Caco-2 (cell line): Measurements from ENCODE around the gene CEBPZ. TPM values are rescaled to one million over a fixed set of nuclear protein-coding genes. Genes with fewer than 3 reads are reported as not detected.

Source experiments
- BruUV-seq: library from RNA; stranded (reverse); fragments of 400-500 nt; replicated peaks from 2 replicates; lab custom pipeline; 2021; lab: Mats Ljungman, UMichigan
- CTCF ChIA-PET: fragments of 300-600 bp; sonication (Branson Sonifier 250); formaldehyde crosslinking; loops from one replicate; lab custom pipeline; 2022; ENCODE audit warnings: antibody characterized with exemption; lab: Charles Lee
- POLR2A ChIA-PET: fragments of 300-600 bp; sonication (Branson Sonifier 250); formaldehyde crosslinking; loops from one replicate; lab custom pipeline; 2022; ENCODE audit warnings: antibody characterized with exemption; lab: Charles Lee
- DNase-seq, 2 experiments: peaks; one replicate each; pipeline versions ENCODE4 v3.0.0 to v3.0.0-alpha.2; 2020 to 2022
- H3K27me3 ChIP-seq: replicated peaks from 2 replicates; pipeline ENCODE4 v1.6.0; 2011; ENCODE audit warnings: low read length; ENCODE audit not compliant: control insufficient read depth, insufficient read depth
- H3K36me3 ChIP-seq: 2 replicates; pipeline ENCODE4 v1.5.1; 2011; ENCODE audit warnings: low read length; ENCODE audit not compliant: control insufficient read depth, insufficient read depth
- H3K4me1 ChIP-seq: fragments of 250-450 bp; sonication (Bioruptor Pico); 2 replicates; pipeline ENCODE4 v1.5.1; 2020; ENCODE audit warnings: mild to moderate bottlenecking
- H3K4me3 ChIP-seq: 2 replicates; pipeline ENCODE4 v1.5.1; 2011; ENCODE audit warnings: low read depth, mild to moderate bottlenecking, control low read depth, low read length
- H3K9me3 ChIP-seq: fragments of 250-450 bp; sonication (Bioruptor Pico); 2 replicates; pipeline ENCODE4 v1.5.1; 2020; ENCODE audit warnings: mild to moderate bottlenecking, moderate library complexity
- H3K27ac Mint-ChIP-seq: one replicate; pipeline ENCODE4 v1.8.0; 2022; ENCODE audit warnings: mixed read lengths; ENCODE audit not compliant: unreplicated experiment
- H3K27me3 Mint-ChIP-seq: one replicate; pipeline ENCODE4 v1.8.0; 2022; ENCODE audit warnings: mixed read lengths; ENCODE audit not compliant: insufficient read depth, unreplicated experiment
- H3K36me3 Mint-ChIP-seq: one replicate; pipeline ENCODE4 v1.8.0; 2022; ENCODE audit warnings: mild to moderate bottlenecking, mixed read lengths; ENCODE audit not compliant: insufficient read depth, unreplicated experiment
- H3K4me1 Mint-ChIP-seq: one replicate; pipeline ENCODE4 v1.8.0; 2022; ENCODE audit warnings: low read depth, mixed read lengths; ENCODE audit not compliant: unreplicated experiment
- H3K4me3 Mint-ChIP-seq: one replicate; pipeline ENCODE4 v1.8.0; 2022; ENCODE audit warnings: mild to moderate bottlenecking, moderate library complexity, mixed read lengths; ENCODE audit not compliant: unreplicated experiment
- H3K9me3 Mint-ChIP-seq: one replicate; pipeline ENCODE4 v1.8.0; 2022; ENCODE audit warnings: mixed read lengths; ENCODE audit not compliant: unreplicated experiment
- intact Hi-C: fragments of 100-400 bp; cut with micrococcal nuclease; formaldehyde crosslinking; loops from one replicate; pipeline ENCODE4 v1.10.0; 2022; ENCODE audit not compliant: unreplicated experiment
- total RNA-seq: library from RNA; stranded (reverse); gene quantifications from 2 replicates; pipeline ENCODE4 v1.2.3, GENCODE V29; 2022
- TF ChIP-seq, protein P1 (sequence below), 2 experiments: fragments of 200-600 bp in 1 of 2; IDR thresholded peaks; 1 replicate in 1 of 2; 2 replicates in 1 of 2; pipeline versions ENCODE4 v1.5.1 to v1.8.0; 2011 to 2022; ENCODE audit warnings: antibody characterized with exemption in 1 of 2, control low read depth in 1 of 2, inconsistent platforms in 1 of 2, low read depth in 1 of 2, low read length in 1 of 2, mild to moderate bottlenecking in 1 of 2, moderate library complexity in 1 of 2; ENCODE audit not compliant: insufficient read depth in 1 of 2, severe bottlenecking in 1 of 2, unreplicated experiment in 1 of 2

Gene CEBPZ
- total RNA-seq, 1 experiment from 2014 or later: 93.3 TPM

DNA sequence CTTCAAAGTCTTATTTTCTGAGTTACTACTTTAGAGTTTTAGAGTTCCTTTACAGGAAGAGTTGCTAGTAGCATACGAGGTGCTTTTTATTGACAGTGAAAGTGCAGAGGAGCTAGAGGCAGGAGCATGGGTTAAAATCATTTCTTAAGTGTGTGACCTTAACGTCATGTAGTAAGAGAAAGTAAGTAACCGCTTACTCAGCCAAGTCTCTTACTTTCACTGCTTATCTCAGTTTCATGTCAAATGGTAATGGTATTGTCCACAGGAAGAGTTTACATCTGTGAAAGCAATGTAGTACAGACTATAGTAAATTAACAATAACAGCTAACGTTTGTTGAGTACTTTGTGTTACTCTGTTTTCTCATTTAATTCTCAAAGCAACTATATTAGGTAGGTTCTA, 12.6 kb upstream of the CEBPZ start:
- Mint-ChIP-seq H3K27ac (no peak overlapping the region), H3K27me3 (no peaks in the 10 kb centered on the region), H3K9me3 (no peaks in the 10 kb centered on the region), H3K4me3 (no peak overlapping the region), H3K36me3 (peaks cover 51% of the 10 kb centered on the region), H3K4me1 (no peaks in the 10 kb centered on the region)
- Histone ChIP-seq H3K9me3 (no peaks in the 10 kb centered on the region), H3K4me1 (no peaks in the 10 kb centered on the region), H3K4me3 (no peak overlapping the region), H3K36me3 (peaks cover 1% of the 10 kb centered on the region; the same call in 1 of the 2 replicates), H3K27me3 (no peaks in the 10 kb centered on the region)
- intact Hi-C loops: no loop called here
- no peak for DNase-seq
- CTCF ChIA-PET: no interaction called here
- BruUV-seq: no TSS peak
- TF ChIP-seq, protein P1, sequence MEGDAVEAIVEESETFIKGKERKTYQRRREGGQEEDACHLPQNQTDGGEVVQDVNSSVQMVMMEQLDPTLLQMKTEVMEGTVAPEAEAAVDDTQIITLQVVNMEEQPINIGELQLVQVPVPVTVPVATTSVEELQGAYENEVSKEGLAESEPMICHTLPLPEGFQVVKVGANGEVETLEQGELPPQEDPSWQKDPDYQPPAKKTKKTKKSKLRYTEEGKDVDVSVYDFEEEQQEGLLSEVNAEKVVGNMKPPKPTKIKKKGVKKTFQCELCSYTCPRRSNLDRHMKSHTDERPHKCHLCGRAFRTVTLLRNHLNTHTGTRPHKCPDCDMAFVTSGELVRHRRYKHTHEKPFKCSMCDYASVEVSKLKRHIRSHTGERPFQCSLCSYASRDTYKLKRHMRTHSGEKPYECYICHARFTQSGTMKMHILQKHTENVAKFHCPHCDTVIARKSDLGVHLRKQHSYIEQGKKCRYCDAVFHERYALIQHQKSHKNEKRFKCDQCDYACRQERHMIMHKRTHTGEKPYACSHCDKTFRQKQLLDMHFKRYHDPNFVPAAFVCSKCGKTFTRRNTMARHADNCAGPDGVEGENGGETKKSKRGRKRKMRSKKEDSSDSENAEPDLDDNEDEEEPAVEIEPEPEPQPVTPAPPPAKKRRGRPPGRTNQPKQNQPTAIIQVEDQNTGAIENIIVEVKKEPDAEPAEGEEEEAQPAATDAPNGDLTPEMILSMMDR (IDR thresholded peaks at IDR 0.05; ENCODE audit: insufficient read depth in 1 of 2, low read depth in 1 of 2, low read length in 1 of 2, severe bottlenecking in 1 of 2, unreplicated experiment in 1 of 2): no peak
- POLR2A ChIA-PET: no interaction called here

DNA sequence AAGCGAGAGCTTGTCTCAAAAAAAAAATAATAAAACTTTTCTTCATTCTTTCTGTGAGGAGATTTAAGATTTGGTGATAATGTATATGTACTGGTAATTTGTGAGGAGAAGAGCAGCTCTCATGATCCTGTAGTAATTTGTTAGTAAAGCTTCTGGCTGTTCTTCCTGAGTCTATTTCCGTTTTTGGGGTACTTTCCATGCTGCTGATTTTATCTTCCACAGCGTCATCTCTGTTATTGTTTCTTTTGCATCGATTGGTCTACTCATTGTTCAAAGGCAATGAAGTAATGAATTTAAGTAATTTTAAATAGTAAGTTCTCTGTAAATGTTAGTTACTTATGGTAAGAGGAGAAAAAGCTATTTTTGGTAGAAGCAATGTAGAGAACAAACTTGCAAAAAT, 12.0 kb upstream of the CEBPZ start:
- ChIA-PET CTCF (no interaction called here), POLR2A (no interaction called here)
- peaks cover 1% of the 10 kb centered on the region; the same call in 1 of the 2 replicates for H3K36me3 ChIP-seq
- no peak overlapping the region for H3K4me3 Mint-ChIP-seq
- no peaks in the 10 kb centered on the region for H3K4me1 Mint-ChIP-seq
- H3K36me3 Mint-ChIP-seq: peaks cover 51% of the 10 kb centered on the region
- H3K27ac Mint-ChIP-seq: no peak overlapping the region
- no TSS peak for BruUV-seq
- no peaks in the 10 kb centered on the region for H3K27me3 ChIP-seq
- H3K27me3 Mint-ChIP-seq: no peaks in the 10 kb centered on the region
- H3K9me3 Mint-ChIP-seq: no peaks in the 10 kb centered on the region
- no peaks in the 10 kb centered on the region for H3K4me1 ChIP-seq
- H3K4me3 ChIP-seq: no peak overlapping the region
- TF ChIP-seq, protein P1 (IDR thresholded peaks at IDR 0.05; ENCODE audit: insufficient read depth in 1 of 2, low read depth in 1 of 2, low read length in 1 of 2, severe bottlenecking in 1 of 2, unreplicated experiment in 1 of 2): no peak
- no peaks in the 10 kb centered on the region for H3K9me3 ChIP-seq
- intact Hi-C loops: no loop called here
- DNase-seq: no peak

DNA sequence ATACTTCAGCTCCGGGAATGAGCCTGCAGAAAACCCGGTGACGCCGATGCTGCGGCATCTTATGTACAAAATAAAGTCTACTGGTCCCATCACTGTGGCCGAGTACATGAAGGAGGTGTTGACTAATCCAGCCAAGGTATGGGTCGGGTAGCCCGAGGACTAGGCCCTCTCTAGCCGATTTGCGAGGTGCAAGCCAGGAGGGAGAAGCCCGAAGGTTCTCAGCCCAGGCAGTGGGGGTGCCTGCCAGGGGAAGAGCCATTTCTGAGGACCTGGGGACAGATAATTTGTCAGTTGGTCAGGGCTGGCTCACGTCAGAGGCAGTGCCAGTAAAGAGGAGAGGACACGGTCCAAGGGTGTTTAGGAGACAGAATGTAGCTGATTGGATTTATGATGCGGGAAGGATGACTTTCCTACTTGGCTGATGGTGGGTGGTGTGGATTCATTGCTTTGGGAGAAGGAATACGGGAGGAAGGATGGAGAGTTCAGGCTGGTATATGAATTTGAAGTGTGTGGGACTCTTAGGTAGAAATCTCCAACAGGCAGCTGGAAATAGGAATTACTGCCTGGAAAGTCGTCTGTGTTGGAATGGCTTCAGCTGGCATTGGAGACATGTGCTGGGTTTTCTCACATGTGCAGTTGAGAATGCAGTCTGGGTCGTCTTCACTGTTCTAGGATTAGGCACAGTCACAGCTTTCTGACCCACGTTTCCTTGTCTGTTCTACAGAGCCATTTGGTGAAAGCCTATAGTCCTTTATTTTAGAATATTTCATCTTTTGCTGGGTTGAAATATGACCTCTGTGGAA, 936 bp upstream of the CEBPZ start:
- Histone ChIP-seq H3K36me3 (peaks cover 4% of the 10 kb centered on the region; the same call in 1 of the 2 replicates), H3K9me3 (no peaks in the 10 kb centered on the region), H3K4me1 (peaks cover 11% of the 10 kb centered on the region; the same call in 1 of the 2 replicates), H3K4me3 (peak overlapping the region; percentile 98), H3K27me3 (no peaks in the 10 kb centered on the region)
- TF ChIP-seq, protein P1 (IDR thresholded peaks at IDR 0.05; ENCODE audit: insufficient read depth in 1 of 2, low read depth in 1 of 2, low read length in 1 of 2, severe bottlenecking in 1 of 2, unreplicated experiment in 1 of 2): no peak
- H3K4me3 Mint-ChIP-seq: no peak overlapping the region
- no peaks in the 10 kb centered on the region for H3K27me3 Mint-ChIP-seq
- BruUV-seq: TSS peak; percentile 69
- peak; percentile 29 to 38 for DNase-seq
- POLR2A ChIA-PET: interaction anchor here (1.0 to 1.8 kb wide), 5 partner anchors 11 to 1519 kb away, joined by 3 to 10 read pairs (median 4); partner anchors contain the start of gene SRSF7
- no peak overlapping the region for H3K27ac Mint-ChIP-seq
- peaks cover 35% of the 10 kb centered on the region for H3K36me3 Mint-ChIP-seq
- peaks cover 9% of the 10 kb centered on the region for H3K9me3 Mint-ChIP-seq
- CTCF ChIA-PET: interaction anchor here (0.6 kb wide), 1 partner anchor 95 kb away, joined by 3 read pairs; no protein-coding TSS in a partner anchor
- intact Hi-C loops: no loop called here
- no peaks in the 10 kb centered on the region for H3K4me1 Mint-ChIP-seq
